Upper lobe of left lung (tissue), 4 donors: ENCODE measurements around the gene USP27X.

Experiments used
- CTCF ChIP-seq, 6 experiments: fragments of 450-650 bp in 4 of 6; fragments of 200-600 bp in 2 of 6; sonication (generic) in 2 of 6; IDR thresholded peaks; one replicate each; pipeline ENCODE4 v1.5.1; 2016 to 2019; ENCODE audit warnings: antibody characterized with exemption in 6 of 6
- EP300 ChIP-seq, 4 donors: sonication (generic); formaldehyde crosslinking; IDR thresholded peaks; one replicate each; pipeline ENCODE4 v1.5.1; 2017; ENCODE audit warnings: antibody characterized with exemption in 4 of 4, control low read depth in 2 of 4
- POLR2A ChIP-seq, 4 donors: fragments of 450-650 bp; IDR thresholded peaks; one replicate each; pipeline ENCODE4 v1.5.1; 2016 to 2017; ENCODE audit warnings: antibody characterized with exemption in 4 of 4, mild to moderate bottlenecking in 2 of 4

- TF ChIP-seq CTCF (IDR thresholded peaks at IDR 0.05) (no peak), POLR2A (IDR thresholded peaks at IDR 0.05) (no peak), EP300 (IDR thresholded peaks at IDR 0.05) (no peak)
Observed at GRCh38 chrX:49879656-49880277, 483 bp downstream of the USP27X start.
